HEK293 (cell line): ENCODE data around the gene SRRM2.
A peak's percentile ranks its signal among the peaks of the same experiment; 100 is the strongest.

Experiments
- CTCF ChIP-seq: fragments of 450-650 bp; formaldehyde crosslinking; IDR thresholded peaks from 2 replicates; pipeline ENCODE4 v1.5.1; 2016; ENCODE audit warnings: missing biosample characterization, missing genetic modification characterization
- PRDM10 ChIP-seq: fragments of 450-650 bp; formaldehyde crosslinking; IDR thresholded peaks from 2 replicates; pipeline ENCODE4 v1.5.1; 2016; ENCODE audit warnings: missing biosample characterization, missing genetic modification characterization
- SCRT1 ChIP-seq: fragments of 450-650 bp; formaldehyde crosslinking; IDR thresholded peaks from 2 replicates; pipeline ENCODE4 v1.5.1; 2016; ENCODE audit warnings: missing biosample characterization, missing genetic modification characterization, borderline replicate concordance
- ZBTB26 ChIP-seq: fragments of 450-650 bp; formaldehyde crosslinking; optimal IDR thresholded peaks from 2 replicates; pipeline ENCODE3; 2016; ENCODE audit warnings: missing biosample characterization, mild to moderate bottlenecking, missing genetic modification characterization
- ZBTB7A ChIP-seq: fragments of 450-650 bp; formaldehyde crosslinking; IDR thresholded peaks from 2 replicates; pipeline ENCODE4 v1.5.1; 2016; ENCODE audit warnings: low read depth, missing biosample characterization, missing genetic modification characterization
- ZNF132 ChIP-seq: fragments of 450-650 bp; formaldehyde crosslinking; IDR thresholded peaks from 2 replicates; pipeline ENCODE4 v1.5.1; 2017; ENCODE audit warnings: missing biosample characterization, missing genetic modification characterization, borderline replicate concordance
- ZNF133 ChIP-seq: fragments of 450-650 bp; formaldehyde crosslinking; IDR thresholded peaks from 2 replicates; pipeline ENCODE4 v1.5.1; 2016; ENCODE audit warnings: missing biosample characterization, missing genetic modification characterization
- ZNF148 ChIP-seq: fragments of 450-650 bp; formaldehyde crosslinking; IDR thresholded peaks from 2 replicates; pipeline ENCODE4 v1.5.0; 2017; ENCODE audit warnings: missing biosample characterization, missing genetic modification characterization, borderline replicate concordance
- ZNF830 ChIP-seq: fragments of 450-650 bp; IDR thresholded peaks from 2 replicates; pipeline ENCODE4 v1.5.0; 2018; ENCODE audit warnings: missing biosample characterization, missing genetic modification characterization, low read depth, mild to moderate bottlenecking, moderate library complexity

- no peak for TF ChIP-seq CTCF (tag by site-specific recombination)
- TF ChIP-seq ZNF133 (tag by site-specific recombination) = no peak
- TF ChIP-seq ZBTB26 (tag by site-specific recombination) = peak; percentile 93
- TF ChIP-seq SCRT1 = no peak
- TF ChIP-seq PRDM10 (tag by site-specific recombination) = no peak
- TF ChIP-seq ZNF132 (tag by site-specific recombination) = no peak
- no peak for TF ChIP-seq ZNF148
- no peak for TF ChIP-seq ZBTB7A (tag by site-specific recombination)
- no peak for TF ChIP-seq ZNF830 (tag by site-specific recombination)
These were observed 24.2 kb downstream of the SRRM2 start for GRCh38 chr16:2776500-2777139.
